SU-DHL-6 (cell line): Measurements from ENCODE around the gene PHACTR1.

Source experiments
- EZH2phosphoT487 ChIP-seq: fragments of 200-600 bp; sonication (generic), shearing (Covaris generic); conservative IDR thresholded peaks from 2 replicates; pipeline ENCODE4 v1.6.1; 2018; ENCODE audit warnings: mild to moderate bottlenecking, antibody characterized with exemption, low read length, moderate library complexity, mixed read lengths
- TF ChIP-seq, protein P1 (sequence below): fragments of 200-600 bp; sonication (generic); IDR thresholded peaks from one replicate; pipeline ENCODE4 v1.5.1; 2017; ENCODE audit warnings: antibody characterized with exemption, mild to moderate bottlenecking, low read length, moderate library complexity; ENCODE audit not compliant: insufficient read depth, poor library complexity, severe bottlenecking

DNA sequence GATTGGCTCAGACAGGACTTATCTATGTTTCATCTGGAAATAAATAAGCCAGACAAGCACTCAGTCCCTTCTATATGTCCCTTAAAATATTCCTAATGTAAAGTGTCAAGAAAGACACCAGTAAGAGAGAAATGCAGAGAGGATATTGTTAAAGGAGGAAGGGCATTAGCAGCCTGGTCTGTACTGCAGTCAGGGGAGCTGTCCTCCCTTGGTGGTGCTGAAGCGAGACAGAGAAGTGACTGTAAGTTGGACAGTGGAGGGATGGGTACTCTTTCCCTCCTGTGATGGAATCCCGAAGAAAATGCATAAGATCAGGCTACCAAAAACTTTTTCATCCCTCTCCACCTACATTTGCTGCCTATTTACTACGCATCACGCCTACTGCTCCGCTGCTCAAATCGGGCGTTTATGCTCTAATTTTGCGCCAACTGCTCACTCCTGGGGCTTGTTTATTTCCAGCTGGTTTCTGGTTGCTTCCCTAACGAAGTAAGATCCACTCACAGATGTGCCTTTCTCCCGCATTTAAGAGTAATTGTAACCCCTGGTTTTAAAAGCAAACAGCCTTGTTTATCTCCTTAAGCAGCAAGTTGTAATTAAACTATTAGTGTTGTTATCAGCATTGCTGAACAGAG lies 35.2 kb downstream of the PHACTR1 start:
- TF ChIP-seq, protein P1, sequence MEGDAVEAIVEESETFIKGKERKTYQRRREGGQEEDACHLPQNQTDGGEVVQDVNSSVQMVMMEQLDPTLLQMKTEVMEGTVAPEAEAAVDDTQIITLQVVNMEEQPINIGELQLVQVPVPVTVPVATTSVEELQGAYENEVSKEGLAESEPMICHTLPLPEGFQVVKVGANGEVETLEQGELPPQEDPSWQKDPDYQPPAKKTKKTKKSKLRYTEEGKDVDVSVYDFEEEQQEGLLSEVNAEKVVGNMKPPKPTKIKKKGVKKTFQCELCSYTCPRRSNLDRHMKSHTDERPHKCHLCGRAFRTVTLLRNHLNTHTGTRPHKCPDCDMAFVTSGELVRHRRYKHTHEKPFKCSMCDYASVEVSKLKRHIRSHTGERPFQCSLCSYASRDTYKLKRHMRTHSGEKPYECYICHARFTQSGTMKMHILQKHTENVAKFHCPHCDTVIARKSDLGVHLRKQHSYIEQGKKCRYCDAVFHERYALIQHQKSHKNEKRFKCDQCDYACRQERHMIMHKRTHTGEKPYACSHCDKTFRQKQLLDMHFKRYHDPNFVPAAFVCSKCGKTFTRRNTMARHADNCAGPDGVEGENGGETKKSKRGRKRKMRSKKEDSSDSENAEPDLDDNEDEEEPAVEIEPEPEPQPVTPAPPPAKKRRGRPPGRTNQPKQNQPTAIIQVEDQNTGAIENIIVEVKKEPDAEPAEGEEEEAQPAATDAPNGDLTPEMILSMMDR = no peak
- no peak for TF ChIP-seq EZH2phosphoT487
